HCT116 (cell line): Measurements from ENCODE around the gene NAMPT. TPM values are rescaled to one million over a fixed set of nuclear protein-coding genes. Genes with fewer than 3 reads are reported as not detected.

ENCODE experiments used
- ATAC-seq: fragments of 200-7000 bp; cut with Tn5 transposase; 2 replicates; pipeline ENCODE4 v1.9.1; 2020; ENCODE audit warnings: mild to moderate bottlenecking, moderate library complexity
- BruUV-seq: library from RNA; stranded (reverse); fragments of 400-500 nt; replicated peaks from 2 replicates; lab custom pipeline; 2021; lab: Mats Ljungman, UMichigan
- CTCF ChIA-PET: fragments of 300-600 bp; sonication (Branson Sonifier 250); formaldehyde crosslinking; loops from one replicate; lab custom pipeline; 2021; ENCODE audit warnings: antibody characterized with exemption; lab: Charles Lee
- POLR2A ChIA-PET: fragments of 300-600, 350-600 bp; sonication (Branson Sonifier 250); formaldehyde crosslinking; loops from one replicate; lab custom pipeline; 2021; ENCODE audit warnings: antibody characterized with exemption; lab: Charles Lee
- RAD21 ChIA-PET, 2 experiments: fragments of 300-600 bp; sonication (Branson Sonifier 250); formaldehyde crosslinking; loops; one replicate each; lab custom pipeline; 2023; ENCODE audit warnings: low total read pairs in 2 of 2; ENCODE audit not compliant: uncharacterized antibody in 2 of 2, unreplicated experiment in 2 of 2, low non-redundant PET in 1 of 2; lab: Charles Lee
- DNase-seq: peaks from one replicate; pipeline ENCODE4 v3.0.0-alpha.2; 2010; ENCODE audit warnings: low read depth, low spot score
- H2AFZ ChIP-seq: fragments of 200-600 bp; shearing (Covaris generic), sonication (generic); 2 replicates; pipeline ENCODE4 v1.6.1; 2017; ENCODE audit warnings: low read depth, mixed run types, mixed read lengths, antibody characterized with exemption, low read length; ENCODE audit not compliant: poor library complexity, severe bottlenecking
- H3K27ac ChIP-seq: 2 replicates; pipeline ENCODE4 v1.5.1; 2012; ENCODE audit warnings: low read depth, low read length
- H3K27me3 ChIP-seq: fragments of 200-600 bp; sonication (generic); 2 replicates; pipeline ENCODE4 v1.6.1; 2016; ENCODE audit warnings: mixed run types, low read length, mixed read lengths; ENCODE audit not compliant: insufficient read depth
- H3K36me3 ChIP-seq, 2 experiments: fragments of 200-500 bp in 1 of 2; fragments of 200-600 bp in 1 of 2; sonication (Bioruptor generic) in 1 of 2; sonication (generic) in 1 of 2; 2 replicates each; pipeline versions ENCODE4 v1.5.1 to v1.6.1; 2014 to 2016; ENCODE audit warnings: low read length in 2 of 2, inconsistent platforms in 1 of 2, mixed read lengths in 1 of 2, mixed run types in 1 of 2; ENCODE audit not compliant: insufficient read depth in 2 of 2, control insufficient read depth in 1 of 2
- H3K4me1 ChIP-seq, 2 experiments: fragments of 200-600 bp in 1 of 2; sonication (generic) in 1 of 2; 2 replicates each; pipeline versions ENCODE4 v1.5.1 to v1.6.1; 2012 to 2017; ENCODE audit warnings: low read length in 2 of 2, inconsistent platforms in 1 of 2, mild to moderate bottlenecking in 1 of 2, mixed read lengths in 1 of 2, mixed run types in 1 of 2, moderate library complexity in 1 of 2; ENCODE audit not compliant: insufficient read depth in 2 of 2, control insufficient read depth in 1 of 2
- H3K4me2 ChIP-seq: fragments of 200-600 bp; sonication (generic); 2 replicates; pipeline ENCODE4 v1.6.1; 2017; ENCODE audit warnings: mixed run types, low read length, mixed read lengths
- H3K4me3 ChIP-seq, 2 experiments: fragments of 200-600 bp in 1 of 2; sonication (generic) in 1 of 2; replicated peaks in 1 of 2; 2 replicates each; pipeline ENCODE4 v1.5.1; 2011 to 2016; ENCODE audit warnings: low read length in 2 of 2, control low read depth in 1 of 2, low read depth in 1 of 2, mild to moderate bottlenecking in 1 of 2, mixed read lengths in 1 of 2, mixed run types in 1 of 2
- H3K79me2 ChIP-seq: fragments of 200-600 bp; sonication (generic); 2 replicates; pipeline ENCODE4 v1.6.1; 2017; ENCODE audit warnings: mild to moderate bottlenecking, mixed run types, low read length, moderate library complexity, mixed read lengths; ENCODE audit not compliant: insufficient read depth
- H3K9ac ChIP-seq: fragments of 200-600 bp; sonication (generic); 2 replicates; pipeline ENCODE4 v1.6.1; 2016; ENCODE audit warnings: low read length, mixed read lengths
- H3K9me2 ChIP-seq: fragments of 200-600 bp; sonication (generic), shearing (Covaris generic); 2 replicates; pipeline ENCODE4 v1.6.1; 2017; ENCODE audit warnings: mixed run types, mild to moderate bottlenecking, moderate library complexity; ENCODE audit not compliant: insufficient read depth
- H3K9me3 ChIP-seq, 2 experiments: fragments of 200-500 bp in 1 of 2; fragments of 200-600 bp in 1 of 2; sonication (Bioruptor generic) in 1 of 2; sonication (generic) in 1 of 2; 2 replicates each; pipeline ENCODE4 v1.6.1; 2014 to 2017; ENCODE audit warnings: low read length in 2 of 2, mixed read lengths in 2 of 2, inconsistent platforms in 1 of 2, low read depth in 1 of 2, mild to moderate bottlenecking in 1 of 2, mixed run types in 1 of 2, moderate library complexity in 1 of 2; ENCODE audit not compliant: control insufficient read depth in 1 of 2, insufficient read depth in 1 of 2
- H4K20me1 ChIP-seq: fragments of 200-600 bp; sonication (generic), shearing (Covaris generic); 2 replicates; pipeline ENCODE4 v1.6.1; 2017; ENCODE audit warnings: mixed run types, mild to moderate bottlenecking, moderate library complexity; ENCODE audit not compliant: insufficient read depth
- CBX3 ChIP-seq: IDR thresholded peaks from 2 replicates; pipeline ENCODE4 v1.6.1; 2012; ENCODE audit warnings: low read depth
- FOSL1 ChIP-seq: IDR thresholded peaks from 2 replicates; pipeline ENCODE4 v1.6.1; 2012; ENCODE audit warnings: low read depth
- POLR2A ChIP-seq: IDR thresholded peaks from 2 replicates; pipeline ENCODE4 v1.7.0; 2011; ENCODE audit warnings: borderline replicate concordance; ENCODE audit not compliant: insufficient read depth, insufficient read length; ENCODE audit errors: extremely low read depth
- POLR2AphosphoS5 ChIP-seq: IDR thresholded peaks from 2 replicates; pipeline ENCODE4 v1.6.1; 2011; ENCODE audit warnings: mild to moderate bottlenecking, low read depth, low read length, moderate library complexity
- TCF7L2 ChIP-seq: IDR thresholded peaks from 2 replicates; pipeline ENCODE4 v1.7.0; 2011; ENCODE audit warnings: borderline replicate concordance, inconsistent platforms; ENCODE audit not compliant: insufficient read depth, insufficient read length; ENCODE audit errors: extremely low read depth
- YY1 ChIP-seq: IDR thresholded peaks from 2 replicates; pipeline ENCODE4 v1.6.1; 2011; ENCODE audit warnings: low read length, low read depth, moderate library complexity, mild to moderate bottlenecking; ENCODE audit not compliant: insufficient replicate concordance; ENCODE audit errors: extremely low read depth
- ZFX ChIP-seq: fragments of 450-650 bp; IDR thresholded peaks from 2 replicates; pipeline ENCODE4 v1.6.1; 2017
- intact Hi-C: fragments of 100-400 bp; cut with micrococcal nuclease; formaldehyde crosslinking; loops from 2 replicates; pipeline ENCODE4 v1.10.0; 2022
- total RNA-seq: library from RNA; stranded (reverse); gene quantifications from one replicate; pipeline ENCODE4 v1.2.1, GENCODE V29; 2021; ENCODE audit not compliant: unreplicated experiment
- TF ChIP-seq, protein P1 (sequence below): IDR thresholded peaks from 2 replicates; pipeline ENCODE4 v1.6.1; 2012
- TF ChIP-seq, protein P2 (sequence below): IDR thresholded peaks from 2 replicates; pipeline ENCODE4 v1.6.1; 2012; ENCODE audit warnings: low read depth

Gene NAMPT
- total RNA-seq, 1 experiment from 2014 or later: 113 TPM

DNA sequence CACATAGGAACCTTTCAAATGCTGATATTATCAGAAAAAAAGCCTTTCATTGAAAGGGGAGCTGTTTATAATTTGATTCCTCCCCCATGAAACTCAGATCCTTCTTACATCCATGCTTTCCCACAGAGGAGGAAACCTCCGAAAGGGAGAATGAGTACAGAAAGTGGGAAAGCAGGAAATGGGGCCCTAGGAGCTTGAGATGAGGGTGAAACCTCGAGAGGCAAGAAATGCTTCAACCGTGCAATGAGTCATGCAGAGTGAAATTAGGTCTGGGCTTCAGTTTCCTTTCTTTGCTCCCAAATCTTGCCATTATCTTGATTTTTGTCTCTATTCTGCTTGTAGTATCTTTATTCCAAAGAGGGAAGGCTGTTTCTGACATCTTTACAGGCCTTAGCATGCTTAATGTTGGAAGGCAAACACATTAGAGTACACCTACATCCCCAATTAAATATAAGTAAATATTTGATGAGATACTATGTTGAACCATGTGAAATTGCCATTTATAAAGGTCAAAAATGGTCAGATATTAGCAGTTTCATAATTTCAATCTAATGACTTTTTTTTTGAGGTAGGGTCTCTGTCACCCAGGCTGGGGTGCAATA, 79.1 kb downstream of the NAMPT start:
- ChIA-PET RAD21 (no interaction called here), CTCF (no interaction called here), POLR2A (no interaction called here)
- intact Hi-C loops: no loop called here
- DNase-seq: no peak
- peak overlapping the region; percentile 2; the same call in 1 of the 2 replicates for H3K4me2 ChIP-seq
- no peaks in the 10 kb centered on the region for H3K27me3 ChIP-seq
- no peak overlapping the region for H3K9ac ChIP-seq
- H3K36me3 ChIP-seq: no peaks in the 10 kb centered on the region
- no peaks in the 10 kb centered on the region for H4K20me1 ChIP-seq
- no peak overlapping the region for H3K27ac ChIP-seq
- peaks cover 2 to 6% of the 10 kb centered on the region in 2 experiments; a peak in 2 of 4 replicates for H3K4me1 ChIP-seq
- TF ChIP-seq CBX3 (no peak), POLR2A (no peak), FOSL1 (no peak), ZFX (no peak), YY1 (no peak), POLR2AphosphoS5 (no peak), TCF7L2 (no peak)
- TF ChIP-seq, protein P1, sequence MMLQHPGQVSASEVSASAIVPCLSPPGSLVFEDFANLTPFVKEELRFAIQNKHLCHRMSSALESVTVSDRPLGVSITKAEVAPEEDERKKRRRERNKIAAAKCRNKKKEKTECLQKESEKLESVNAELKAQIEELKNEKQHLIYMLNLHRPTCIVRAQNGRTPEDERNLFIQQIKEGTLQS: no peak
- TF ChIP-seq, protein P2, sequence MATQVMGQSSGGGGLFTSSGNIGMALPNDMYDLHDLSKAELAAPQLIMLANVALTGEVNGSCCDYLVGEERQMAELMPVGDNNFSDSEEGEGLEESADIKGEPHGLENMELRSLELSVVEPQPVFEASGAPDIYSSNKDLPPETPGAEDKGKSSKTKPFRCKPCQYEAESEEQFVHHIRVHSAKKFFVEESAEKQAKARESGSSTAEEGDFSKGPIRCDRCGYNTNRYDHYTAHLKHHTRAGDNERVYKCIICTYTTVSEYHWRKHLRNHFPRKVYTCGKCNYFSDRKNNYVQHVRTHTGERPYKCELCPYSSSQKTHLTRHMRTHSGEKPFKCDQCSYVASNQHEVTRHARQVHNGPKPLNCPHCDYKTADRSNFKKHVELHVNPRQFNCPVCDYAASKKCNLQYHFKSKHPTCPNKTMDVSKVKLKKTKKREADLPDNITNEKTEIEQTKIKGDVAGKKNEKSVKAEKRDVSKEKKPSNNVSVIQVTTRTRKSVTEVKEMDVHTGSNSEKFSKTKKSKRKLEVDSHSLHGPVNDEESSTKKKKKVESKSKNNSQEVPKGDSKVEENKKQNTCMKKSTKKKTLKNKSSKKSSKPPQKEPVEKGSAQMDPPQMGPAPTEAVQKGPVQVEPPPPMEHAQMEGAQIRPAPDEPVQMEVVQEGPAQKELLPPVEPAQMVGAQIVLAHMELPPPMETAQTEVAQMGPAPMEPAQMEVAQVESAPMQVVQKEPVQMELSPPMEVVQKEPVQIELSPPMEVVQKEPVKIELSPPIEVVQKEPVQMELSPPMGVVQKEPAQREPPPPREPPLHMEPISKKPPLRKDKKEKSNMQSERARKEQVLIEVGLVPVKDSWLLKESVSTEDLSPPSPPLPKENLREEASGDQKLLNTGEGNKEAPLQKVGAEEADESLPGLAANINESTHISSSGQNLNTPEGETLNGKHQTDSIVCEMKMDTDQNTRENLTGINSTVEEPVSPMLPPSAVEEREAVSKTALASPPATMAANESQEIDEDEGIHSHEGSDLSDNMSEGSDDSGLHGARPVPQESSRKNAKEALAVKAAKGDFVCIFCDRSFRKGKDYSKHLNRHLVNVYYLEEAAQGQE: no peak
- TF ChIP-seq, all 23 proteins: peak for 0
- Histone ChIP-seq H3K79me2 (no peaks in the 10 kb centered on the region), H3K9me2 (no peaks in the 10 kb centered on the region), H2AFZ (peak overlapping the region; percentile 75), H3K4me3 (no peak overlapping the region), H3K9me3 (no peaks in the 10 kb centered on the region)
- no TSS peak for BruUV-seq
- no peak for ATAC-seq
